GM21619 (cell line): ENCODE data around the gene SMPD3.

Source experiments
- ATAC-seq: cut with Tn5 transposase; IDR thresholded peaks from one replicate; pipeline ENCODE4 v1.9.1; 2021; ENCODE audit not compliant: unreplicated experiment

SMPD3 gene

DNA sequence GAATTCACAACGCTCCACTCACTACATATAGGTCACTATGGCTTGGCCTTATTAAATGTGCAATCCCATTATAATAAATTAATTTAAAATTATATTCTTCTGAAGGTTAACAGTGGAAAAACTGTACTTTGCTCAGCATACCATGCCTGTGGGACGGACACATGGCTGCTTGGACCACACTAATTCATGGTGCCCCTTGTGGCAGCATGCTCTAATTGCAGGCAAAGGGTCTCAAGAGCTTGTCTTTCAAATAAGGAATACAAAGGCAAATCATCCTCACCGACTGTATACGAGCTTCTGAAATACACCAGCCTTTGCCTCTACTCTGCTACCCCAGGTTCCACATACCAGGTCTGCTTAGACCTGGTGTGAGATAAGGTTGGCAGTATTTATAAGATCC is 11.7 kb downstream of the SMPD3 start:
- no peak for ATAC-seq

DNA sequence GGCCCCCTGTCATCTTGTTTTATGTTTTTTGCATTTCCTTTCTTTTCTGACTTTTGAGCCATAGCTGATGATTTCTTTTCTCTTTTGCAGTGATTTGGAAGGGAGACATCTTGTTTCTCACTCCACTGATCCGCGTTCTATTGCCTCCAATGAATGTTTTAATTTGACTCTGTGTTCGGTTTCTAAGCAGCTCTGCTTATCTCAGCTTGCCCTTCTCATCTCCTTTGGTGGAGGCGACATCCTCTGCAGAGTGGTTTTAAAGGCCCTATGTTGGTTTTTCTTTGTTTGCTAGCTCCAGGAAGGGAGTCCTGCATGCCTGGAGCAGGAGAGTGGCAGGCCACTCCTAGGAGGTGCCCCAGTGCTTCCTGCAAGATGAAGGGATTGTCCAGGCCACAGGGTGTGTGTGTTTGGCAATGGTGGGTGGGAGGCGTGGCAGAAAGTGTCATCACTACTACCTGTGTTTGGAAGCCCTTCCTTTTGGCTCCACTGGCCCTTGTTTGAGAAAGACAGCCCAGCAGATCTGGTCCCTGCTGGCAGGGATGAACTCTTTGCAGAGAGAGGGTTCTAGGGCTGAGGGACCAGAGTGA is 13.6 kb downstream of the SMPD3 start:
- ATAC-seq = no peak

DNA sequence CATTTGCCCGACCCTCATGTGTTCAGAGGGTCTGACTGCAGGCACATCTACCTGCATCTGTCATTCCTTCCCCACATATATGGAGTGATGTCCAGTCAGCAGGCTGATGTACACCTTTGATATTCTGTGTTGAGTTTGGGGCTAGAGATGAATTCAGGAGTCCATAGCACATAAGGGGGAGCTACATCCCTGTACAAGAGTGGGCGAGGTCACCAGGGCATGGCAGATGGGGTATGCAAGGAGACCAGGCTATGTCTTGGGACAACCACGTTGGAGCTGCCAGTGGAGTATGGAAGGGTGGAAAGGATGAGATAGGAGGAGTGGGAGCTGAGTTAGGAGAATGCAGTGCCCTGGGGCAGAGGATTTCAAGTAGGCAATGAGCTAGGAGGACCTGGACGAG is 15.0 kb downstream of the SMPD3 start:
- no peak for ATAC-seq

DNA sequence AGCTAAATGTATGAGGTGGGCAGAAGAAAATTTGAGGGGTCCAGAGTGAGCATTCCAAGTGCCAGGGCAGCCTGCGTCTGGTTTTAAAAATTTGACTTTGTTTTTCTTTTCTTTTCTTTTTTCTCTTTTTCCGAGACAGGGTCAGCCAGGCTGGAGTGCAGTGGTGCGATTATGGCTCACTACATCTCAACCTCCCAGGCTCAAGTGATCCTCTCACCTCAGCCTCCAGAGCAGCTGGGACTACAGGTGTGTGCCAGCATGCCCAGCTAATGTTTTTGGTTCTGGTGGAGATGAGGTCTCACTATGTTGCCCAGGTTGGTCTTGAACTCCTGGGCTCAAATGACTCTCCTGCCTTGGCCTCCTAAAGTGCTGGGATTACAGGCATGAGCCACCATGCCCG is 15.6 kb downstream of the SMPD3 start:
- no peak for ATAC-seq

DNA sequence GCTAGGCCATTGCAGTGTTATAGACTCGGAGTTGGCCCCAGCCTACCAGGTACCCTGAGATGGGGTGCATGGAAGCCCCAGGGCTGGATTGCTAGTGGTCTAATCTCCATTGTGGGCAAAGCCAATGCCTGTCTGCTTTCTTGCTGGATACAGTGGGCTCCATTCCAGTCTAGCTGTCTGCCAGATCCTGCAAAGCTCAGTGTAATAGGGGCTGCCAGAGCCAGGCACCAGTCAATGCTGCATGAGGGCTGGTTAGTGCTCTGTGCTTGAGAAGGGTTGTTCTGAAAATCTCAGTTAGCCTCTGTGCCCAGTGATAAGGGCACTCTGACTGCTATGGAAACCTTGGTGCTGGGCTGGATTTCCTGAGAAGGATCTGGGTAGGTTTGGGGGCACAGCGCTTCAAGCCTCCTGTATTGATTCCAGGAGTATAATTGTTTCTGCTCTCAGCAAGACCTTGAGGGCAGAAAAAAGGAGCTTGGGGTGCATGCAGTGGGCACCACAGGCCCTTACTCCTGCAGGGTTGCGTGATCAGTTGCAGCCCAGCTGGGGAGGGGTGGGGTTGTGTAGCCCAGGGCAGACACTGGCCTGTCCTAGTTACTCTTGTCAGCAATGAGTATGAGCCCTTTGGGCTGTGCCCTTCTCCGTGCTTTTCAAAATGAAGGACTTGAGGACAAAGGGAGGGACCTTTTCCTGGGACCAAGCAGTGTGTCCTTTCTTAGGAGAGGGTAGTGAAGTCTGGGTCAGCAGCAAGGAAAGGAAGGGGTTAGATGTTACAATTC is 19.0 kb downstream of the SMPD3 start:
- no peak for ATAC-seq

DNA sequence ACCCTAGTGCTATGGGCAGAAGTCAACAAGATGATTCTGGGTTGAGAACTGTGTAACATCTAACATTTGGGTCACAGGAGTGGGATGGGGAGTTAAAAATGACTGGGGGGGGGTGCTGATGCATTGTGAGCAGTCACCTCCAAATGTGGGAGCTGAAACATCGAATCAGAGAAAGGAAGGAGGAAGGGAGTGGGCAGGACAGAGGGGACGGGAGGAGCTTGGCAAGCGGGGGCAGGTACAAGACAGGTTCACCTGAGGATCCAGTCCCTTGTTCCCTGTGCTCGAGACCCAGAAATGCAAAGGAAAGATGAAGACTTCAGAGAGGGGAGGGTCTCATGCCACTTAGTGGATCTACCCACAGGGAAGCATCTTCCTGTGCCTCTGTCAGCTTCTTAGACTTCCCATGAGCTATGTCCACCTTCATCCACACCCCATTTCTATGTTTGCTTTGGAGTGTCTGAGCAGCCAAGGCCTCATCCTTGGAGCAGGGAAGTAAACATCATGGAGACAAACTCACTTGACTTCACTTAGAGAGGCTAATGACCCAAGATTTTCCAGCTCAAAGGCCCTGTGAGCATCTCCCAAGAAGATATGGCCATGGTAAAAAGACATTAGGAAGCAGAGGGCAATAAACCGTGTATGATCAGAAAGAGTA is 20.5 kb downstream of the SMPD3 start:
- ATAC-seq = no peak

DNA sequence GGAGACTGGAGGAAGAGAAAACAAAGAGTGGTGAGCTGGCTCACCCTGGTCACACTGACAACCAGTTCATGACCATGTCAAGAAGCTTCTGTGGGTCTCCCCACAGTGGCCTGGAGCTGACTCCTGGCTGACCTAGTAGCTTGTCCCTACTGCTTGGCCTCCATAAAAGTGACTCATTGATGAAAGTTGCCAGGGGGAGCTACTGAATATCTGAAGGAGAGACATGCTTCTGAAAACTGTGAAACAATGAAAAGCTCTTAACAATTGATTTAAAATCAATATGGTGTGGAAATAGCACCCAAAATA is 22.0 kb downstream of the SMPD3 start:
- no peak for ATAC-seq

DNA sequence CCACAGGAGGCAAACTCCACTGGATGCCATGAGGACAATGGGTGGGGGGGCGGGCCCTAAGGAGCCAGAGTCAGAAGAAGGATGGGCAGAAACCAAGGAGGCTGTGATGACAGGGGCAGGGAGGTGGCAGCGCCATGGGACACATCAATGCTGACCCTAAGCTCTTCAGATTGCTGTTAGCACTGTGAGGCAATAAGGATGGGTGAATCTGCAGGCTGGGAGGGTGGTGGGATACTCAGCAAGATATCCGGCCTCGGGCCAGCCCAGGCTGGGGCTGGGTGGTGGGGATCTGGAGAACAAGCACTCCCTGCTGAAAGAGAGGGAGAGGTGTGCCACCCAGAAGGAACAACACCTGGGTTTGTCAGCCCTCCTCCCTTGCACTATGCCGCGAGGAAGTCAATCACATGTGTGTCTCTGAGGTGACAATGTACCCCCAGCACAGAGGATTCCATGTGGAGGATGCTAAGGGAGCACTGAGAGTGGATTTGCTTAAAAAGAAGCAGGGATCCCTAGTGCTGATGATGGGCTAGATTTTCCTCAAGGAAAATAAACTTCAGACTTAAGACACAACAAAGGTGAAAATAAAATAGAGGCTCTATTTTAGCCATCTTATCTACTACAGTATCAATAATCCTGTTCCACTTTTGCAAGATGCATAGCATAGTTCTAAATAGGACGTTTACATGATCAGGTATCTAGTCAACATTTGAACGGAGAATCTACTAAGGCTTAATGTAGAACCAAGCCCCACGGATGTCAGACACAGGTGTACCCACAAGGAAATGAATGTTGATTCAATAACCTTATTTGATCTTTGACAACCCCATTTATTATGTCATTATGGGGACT is 22.6 kb downstream of the SMPD3 start:
- no peak for ATAC-seq

DNA sequence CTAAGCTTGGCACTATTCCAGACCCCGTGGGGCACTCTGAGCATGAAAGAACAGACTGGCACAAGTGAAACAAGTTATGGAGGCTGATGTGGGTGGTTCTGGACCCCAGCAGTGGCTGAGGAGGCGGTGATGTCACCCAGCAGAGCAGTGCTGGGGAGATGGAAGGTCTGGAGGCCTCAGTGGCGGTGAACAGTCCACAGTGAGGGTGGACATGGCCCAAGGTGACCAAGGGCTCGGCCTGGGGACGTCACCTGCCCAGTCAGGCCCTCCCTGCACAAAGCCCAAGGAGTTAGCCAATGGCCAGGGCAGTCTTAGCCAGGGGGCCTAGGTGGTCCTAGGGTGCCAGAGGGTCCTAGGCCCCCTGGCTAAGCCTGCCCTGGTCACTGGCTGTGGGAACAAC is 24.5 kb downstream of the SMPD3 start:
- no peak for ATAC-seq

DNA sequence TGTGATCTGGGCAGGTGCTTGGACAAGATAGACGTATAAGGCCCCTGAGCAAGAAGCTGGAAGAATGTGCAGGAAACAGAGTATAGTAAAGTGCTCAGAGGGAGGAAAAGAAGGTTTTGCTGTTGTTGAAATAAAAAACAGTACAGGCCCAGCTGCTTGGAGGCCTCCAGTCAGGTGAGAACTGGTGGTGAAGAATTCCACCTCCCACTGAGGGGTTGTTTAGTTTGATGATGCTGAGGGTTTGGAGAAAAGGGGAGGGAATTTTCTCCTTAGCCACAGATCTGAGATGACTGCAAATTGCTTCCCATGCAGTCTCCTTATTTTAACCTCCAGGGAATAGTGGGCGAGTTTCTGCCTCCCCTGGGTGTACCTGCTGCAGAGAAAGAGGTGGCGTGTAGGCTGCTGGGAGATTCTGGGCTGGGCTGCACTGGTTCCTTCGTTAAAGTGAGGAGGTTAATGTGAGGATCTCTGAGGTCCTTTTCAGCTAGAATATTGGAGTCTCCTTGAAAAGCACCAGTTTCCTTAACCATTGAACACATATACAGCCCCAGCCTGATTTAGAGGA is 25.8 kb downstream of the SMPD3 start:
- ATAC-seq = no peak

DNA sequence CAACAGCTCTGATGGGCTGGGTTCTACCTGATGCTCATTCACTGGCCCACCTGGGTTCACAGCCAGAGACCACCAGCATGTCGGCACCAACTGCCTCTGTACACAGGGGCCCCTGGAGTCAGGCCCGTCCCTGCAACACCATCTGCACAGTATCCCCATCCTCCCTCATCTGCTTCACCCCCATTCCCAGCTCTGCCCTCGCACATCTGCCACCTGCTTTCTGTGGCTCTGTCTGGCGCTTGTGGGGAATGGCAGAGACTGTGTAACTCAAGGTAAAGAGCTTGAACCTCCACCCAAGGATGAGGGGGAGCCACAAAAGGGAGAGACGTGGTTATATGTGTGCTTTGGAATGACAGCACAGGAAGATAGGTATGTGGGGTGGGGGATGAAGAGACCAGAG is 27.2 kb downstream of the SMPD3 start:
- ATAC-seq = no peak

DNA sequence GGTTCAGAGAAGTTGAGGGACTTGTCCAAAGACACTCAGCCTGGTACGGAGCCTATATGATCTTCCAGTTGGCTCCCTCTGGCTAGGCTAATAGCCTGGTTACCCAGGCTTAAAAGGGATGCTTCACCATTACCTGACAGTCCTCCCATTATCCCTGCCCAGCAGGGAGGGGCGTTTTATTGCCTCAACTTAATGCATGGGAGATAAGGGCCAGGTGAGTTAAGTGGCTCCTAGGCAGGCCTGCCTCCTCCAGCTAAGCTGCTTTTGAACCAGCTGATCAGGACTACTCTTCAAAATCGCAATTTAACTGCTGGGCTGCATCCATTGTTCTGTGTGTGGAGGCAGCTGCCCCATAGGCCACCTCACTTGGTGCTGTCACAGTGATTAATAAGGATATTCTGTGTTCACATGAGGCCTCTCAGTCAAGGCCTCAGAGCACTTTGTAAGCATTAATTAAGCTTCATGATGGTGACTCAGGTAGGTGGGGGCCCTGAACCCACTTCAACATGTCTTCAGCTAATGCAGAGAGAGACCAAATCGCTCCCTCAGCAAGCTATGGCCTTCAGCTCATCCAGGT is 27.9 kb downstream of the SMPD3 start:
- no peak for ATAC-seq

DNA sequence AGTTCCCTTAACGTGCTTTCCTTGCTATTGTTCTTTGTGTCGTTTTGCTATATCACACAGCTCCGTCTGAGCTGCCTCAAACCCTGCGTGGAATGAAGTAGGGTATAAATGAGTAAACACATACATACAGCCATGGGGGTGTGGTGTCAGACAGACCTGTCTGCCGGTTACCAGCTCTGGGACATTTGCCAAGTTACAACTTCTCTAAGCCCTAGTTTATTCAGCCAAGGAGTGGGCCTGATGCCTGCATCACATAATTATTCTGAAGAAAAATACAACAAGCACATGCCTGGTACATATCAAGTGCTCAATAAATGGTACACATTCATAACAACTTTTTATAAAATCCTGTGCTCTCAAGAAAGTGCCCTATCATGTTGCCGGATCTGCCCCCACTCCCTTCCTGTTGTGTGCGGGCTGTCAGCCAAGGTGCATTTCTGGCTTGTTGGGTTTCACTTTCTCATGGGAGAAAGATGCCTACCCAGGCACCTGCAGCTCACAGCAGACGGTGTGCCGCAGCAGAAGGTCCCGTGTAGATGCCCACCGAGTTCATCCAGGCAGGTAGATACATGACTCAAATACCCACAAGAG is 30.5 kb downstream of the SMPD3 start:
- ATAC-seq = peak; percentile 61

DNA sequence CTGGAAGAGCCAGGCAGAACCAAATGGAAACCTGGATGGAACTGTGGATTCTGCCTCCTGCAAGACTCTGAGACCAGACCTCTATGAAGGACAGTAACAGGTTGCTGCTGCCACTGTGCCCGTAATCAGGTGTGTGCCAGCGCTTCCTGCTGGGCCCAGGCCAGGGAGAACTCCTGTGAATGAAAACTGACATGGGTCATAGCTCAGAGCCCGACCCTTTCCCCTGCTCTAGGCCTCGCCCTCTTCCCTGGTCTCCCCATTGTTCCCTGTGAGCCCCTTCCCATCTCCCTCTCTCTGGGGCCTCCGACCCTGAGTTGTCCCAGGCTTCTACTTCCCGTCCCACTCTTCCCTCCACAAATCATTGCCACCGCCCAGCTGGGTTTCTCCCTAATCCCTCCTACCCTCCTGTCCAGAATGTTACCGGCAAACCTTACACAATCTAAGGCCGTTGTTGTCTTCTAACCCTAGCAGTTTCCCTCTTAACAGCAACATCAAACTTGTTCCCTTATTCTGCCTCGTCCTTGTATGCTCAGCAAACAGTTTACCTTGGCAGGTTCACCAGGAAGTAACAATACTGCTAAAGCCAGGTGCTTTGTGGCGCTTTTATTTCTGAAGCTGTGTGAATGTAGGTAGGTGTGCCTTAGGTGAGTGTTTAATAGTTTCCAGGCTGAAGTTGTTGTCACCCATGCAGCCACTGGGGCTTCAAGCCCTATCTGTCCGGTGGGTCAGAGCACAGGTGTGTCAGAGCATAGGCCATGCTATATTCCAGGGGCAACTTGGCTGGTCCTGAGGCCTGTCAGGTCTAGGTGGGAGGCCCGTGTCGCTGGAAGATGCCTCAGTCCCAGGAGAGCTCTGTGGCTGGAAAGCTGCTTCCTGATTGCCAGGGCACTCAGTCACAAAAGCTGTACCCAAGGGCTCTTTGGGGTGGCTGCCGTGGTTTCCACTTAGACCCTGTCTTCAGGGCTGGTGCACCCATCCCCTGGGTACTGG is 32.0 kb downstream of the SMPD3 start:
- no peak for ATAC-seq

DNA sequence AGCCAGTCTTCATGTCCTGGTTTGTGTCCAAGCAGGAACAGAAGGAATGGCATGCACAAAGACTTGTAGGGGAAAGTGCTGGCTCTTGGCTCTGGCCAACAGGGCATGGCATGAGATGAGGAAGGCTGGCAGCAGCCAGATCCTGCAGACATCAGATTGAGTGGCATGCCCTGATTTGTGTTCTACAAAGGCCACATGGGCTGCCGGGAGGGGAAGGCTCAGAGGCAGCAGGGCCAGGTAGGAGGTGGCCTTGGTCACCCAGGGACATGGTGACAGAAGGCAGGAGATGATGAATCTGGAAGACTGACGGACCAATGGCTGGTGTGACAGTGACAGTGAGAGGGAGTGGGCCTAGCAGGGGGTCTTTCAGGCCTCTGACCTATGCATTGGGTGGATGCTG is 33.7 kb downstream of the SMPD3 start:
- ATAC-seq = no peak

DNA sequence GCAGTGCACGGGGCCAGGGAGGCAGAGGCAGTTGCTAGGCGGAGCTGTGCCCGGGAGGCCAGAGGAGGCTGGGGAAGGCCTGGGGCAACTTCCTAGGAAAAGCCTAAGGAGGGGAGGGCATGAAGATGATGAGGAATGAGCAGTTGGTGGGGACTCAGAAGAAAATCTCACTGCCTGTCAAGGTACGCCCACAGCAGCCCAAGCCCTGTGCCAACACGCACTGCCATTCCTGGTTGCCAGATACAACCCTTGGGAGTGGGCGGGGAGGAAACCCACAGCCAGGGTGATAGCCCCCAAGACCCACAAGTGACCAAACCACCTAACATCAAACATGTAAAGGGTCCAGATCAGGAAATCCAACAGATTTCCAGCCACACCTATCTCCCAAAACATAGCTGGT is 36.2 kb downstream of the SMPD3 start:
- ATAC-seq = no peak

DNA sequence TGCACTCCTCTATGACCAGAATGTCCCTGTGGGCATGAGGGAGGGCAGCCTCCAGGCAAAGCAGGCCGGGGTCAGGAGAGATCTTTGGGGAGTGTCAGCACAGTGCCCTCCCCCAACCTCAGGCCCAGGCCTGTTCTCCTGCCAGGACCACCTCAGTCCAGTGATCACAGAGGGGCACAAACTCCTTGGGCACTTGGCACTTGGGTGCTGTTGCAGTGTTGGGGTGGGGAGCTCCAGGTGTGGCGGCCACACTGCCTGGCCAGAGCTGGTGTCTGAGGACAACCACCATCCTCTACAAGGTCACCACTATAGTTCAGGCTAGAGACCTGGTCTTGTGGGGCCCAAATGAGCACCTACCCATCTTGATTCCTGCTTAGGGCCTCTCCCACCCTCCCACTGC is 37.2 kb downstream of the SMPD3 start:
- no peak for ATAC-seq

DNA sequence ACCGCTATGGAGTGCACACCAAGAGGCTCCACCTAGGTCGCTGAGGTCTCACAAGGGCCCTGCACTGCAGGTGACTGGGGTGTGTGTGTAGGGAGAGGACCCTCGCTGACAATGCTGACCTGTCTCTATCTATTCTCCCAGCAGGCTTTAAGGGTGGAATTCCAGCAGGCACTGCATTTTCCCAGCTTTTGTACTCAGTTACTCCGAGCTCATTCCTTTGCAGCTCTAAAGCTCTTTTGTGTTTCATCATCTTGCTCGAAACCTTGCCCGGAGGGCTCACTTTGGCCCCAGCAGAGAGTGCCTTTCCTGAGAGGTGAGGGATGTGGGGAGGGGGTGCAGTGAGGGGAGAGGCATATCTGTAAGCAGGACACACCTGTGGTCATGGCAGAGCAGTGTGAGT is 39.3 kb downstream of the SMPD3 start:
- ATAC-seq = no peak

DNA sequence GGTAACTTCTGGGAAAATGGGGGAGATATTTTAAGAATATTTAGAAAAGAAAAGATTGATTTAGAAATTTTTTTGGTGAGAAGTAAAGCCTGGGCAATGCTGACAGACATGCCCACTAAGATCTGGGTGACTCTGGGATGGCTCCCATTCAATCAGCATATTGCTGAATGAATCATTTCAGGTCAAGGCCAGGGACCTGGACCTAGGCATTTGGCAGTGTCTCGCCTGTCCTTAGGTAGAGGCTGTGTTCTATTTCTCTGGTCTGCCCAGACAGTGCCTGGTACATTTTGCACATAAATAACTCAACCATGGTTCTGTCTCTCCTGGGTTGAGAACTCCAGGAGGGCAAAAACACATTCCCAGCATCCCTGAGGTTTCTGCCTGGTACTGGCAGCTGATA is 39.9 kb downstream of the SMPD3 start:
- ATAC-seq = no peak
